HG02610 (cell line): ENCODE results near the gene SPIRE1.
"Not testable (repeated sequence)": the region's sequence is repeated elsewhere in the genome, so short reads cannot be mapped to it uniquely, and the experiment has no call there.

Source experiments
- ATAC-seq: cut with Tn5 transposase; IDR thresholded peaks from one replicate; pipeline ENCODE4 v1.9.1; 2021; ENCODE audit warnings: mild to moderate bottlenecking, moderate library complexity; ENCODE audit not compliant: unreplicated experiment

SPIRE1 gene

DNA sequence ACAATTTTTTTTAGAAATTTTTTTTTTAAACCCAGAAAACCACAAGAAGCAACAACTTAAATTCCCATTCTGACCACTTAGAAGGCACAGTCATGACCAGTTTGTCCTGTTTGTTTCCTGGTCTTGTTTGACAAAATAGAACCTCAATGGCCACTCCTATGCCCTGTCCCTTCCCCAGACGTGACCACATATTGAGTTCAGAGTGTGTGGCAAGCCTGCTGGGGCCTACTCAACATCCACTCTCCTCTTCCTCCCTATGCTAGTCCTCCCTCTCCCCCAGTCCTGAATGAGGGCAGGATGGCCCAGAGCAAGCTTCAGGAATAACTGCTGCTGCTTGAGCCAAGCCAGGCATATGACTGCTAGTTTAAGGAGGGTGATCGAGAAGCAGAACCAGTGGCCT lies 160.6 kb downstream of the SPIRE1 start:
- no peak for ATAC-seq

DNA sequence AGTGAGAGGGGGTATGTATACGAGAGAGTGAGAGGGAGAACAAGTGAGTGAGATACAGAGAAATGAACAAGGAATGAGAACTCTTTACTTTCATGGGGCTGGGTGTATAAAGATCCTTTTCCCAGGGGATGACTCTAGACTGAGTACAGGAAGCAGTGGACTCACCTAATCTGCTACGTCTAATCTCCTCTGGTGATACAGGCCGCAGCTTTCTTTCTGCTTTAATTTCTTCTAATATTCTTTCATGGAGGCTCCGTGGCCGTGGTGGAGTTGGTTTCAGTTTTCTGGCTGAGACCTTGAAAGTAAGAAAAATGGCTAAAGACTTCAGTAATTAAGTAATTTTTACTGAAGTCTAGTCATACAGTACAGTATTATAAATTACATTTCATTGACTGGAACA lies 165.0 kb downstream of the SPIRE1 start:
- ATAC-seq: no peak

DNA sequence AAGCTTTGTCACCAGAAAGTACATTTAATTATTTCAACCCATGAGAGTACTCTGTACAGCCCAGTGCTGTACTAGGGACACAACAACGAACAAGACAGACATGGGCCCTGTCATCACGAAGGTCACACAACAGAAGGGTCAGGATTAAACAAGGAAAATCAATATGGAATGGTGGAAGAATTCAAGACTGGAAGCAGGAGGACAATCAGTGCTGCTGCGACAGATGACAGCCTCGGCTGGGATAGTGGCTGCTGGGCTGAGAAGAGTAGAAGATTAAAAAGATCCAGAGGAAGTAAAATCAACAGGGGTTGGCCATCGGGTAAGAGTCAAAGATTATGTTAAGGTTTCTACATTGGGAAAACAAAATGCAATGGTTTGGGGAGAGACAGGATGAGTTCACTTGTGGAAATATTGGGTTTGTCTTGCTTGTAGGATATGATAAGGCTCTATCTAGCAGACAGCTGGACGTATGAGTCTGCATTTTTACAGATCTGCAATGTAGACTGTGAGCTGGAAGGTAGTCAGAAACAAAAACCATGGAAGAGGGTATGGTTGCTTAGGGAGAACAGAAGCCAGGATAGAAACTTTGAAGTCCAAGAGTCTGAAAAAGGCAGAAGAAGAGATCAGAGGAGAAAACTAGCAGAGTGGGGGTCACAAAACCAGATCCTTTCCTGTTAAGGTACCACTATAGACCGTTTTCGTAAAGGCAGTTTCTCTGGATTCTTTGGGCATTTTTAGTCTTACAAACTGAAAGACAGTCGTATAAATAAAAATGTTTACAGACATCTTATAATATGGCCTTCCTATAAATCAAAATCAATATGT lies 166.1 kb downstream of the SPIRE1 start:
- no peak for ATAC-seq

DNA sequence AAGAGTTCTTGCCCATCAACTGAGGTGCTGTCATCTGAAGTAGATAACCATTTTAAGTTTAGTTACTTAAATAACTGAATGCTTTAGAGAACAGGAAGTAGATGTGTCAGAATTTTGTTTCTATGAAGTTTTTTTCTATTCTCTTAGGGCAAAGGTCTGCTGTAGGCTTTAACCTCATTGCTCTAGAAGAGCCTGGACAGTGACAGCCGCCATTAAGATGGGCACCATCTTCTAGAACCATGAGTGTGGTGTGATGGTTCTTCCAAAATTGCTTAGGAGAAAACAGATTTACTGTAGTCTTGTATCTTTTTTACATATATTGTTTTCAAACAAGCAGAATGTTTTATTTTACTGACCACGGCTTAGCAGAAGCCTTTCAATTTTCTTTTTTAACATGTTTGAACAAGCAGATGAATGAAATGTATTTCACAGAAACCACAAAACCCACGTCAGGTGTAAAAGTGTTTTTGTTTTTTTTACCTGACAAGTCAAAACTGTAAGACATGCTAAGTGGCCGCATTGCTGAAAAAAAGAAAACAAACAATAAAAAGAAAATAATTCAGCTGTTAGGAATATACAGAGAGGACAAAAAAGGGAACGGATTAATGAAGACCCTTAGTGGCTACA lies 172.3 kb downstream of the SPIRE1 start:
- no peak for ATAC-seq

DNA sequence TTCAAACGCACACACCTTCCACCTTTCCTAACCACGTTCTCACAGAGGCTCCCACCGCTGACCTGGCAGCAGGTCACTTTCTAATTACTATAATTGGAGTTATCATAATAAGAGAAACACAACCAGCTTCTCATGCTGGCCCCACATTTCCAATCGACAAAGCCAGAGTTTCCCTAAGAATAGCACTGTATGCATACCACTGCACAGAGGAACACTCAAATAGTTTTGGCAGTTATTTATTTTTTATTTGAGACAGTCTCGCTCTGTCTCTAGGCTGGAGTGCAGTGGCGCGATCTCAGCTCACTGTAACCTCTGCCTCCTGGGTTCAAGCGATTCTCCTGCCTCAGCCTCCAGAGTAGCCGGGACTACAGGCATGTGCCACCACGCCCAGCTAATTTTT lies 176.0 kb downstream of the SPIRE1 start:
- not testable (repeated sequence) for ATAC-seq

DNA sequence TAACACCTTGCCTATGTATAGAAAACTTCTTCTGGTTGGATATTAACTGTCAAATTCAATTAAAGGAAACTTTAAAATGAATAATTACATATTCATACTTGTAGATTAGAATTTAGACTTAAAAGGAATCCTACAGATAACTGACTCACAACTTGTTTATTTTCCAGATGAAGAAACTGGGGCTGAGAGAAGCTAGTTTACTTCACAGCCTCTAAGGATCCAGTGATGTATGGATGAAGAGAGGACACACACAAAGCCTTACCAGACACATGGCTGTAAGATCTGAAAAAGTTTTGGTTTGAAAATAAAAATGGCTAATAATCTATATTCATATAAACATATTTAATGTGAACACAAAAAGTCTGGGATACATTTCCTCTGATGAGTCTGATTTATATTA lies 177.9 kb downstream of the SPIRE1 start:
- no peak for ATAC-seq

DNA sequence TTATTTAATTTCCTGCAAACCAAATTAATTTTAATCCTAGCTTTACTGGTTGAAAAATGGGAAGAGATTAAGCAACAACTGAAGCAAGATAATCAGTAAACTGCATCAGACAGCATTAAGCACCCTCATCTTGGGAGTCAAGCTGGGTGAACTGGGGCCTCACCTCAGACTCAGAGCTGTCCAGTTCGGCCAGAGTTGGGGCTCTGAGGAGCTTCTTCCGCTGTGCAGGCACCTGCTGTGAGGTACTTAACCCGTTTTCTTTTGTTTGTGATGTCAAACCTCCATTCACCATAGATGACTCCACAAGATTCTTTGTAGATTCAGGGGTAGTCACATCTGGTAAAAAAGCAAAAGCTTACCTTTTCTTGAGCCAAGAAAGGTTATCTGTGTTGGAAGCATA lies 178.4 kb downstream of the SPIRE1 start:
- ATAC-seq: no peak

DNA sequence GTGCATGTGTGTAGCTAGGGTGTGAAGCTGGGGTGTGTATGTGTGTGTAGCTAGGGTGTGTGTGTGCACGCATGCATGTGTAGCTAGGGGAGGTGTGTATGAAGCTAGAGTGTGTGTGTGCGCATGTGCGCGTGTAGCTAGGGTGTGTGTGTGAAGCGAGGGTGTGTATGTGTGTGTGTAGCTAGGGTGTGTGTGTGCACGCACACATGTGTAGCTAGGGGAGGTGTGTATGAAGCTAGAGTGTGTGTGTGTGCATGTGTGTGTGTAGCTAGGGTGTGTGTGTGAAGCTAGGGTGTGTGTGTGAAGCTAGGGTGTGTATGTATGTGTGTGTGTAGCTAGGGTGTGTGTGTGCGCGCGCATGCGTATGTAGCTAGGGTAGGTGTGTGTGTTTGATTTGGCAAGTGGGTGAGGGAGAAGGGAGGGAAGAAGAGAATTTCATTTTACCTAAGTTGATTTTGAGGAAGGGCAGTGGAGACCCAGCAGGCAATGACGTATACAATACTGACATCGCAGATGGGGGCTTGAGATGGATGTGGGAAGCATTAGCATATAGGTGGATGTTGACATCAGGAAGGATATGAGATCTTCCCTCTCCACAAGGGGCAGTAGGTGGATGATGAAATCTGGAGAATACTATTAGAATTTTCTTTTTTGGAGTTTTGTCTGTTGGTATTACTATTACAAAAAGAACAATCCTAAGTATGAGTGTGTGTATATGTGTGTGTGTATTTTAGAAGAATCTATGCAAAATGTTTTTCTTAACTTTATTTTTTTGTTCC lies 179.4 kb downstream of the SPIRE1 start:
- no peak for ATAC-seq

DNA sequence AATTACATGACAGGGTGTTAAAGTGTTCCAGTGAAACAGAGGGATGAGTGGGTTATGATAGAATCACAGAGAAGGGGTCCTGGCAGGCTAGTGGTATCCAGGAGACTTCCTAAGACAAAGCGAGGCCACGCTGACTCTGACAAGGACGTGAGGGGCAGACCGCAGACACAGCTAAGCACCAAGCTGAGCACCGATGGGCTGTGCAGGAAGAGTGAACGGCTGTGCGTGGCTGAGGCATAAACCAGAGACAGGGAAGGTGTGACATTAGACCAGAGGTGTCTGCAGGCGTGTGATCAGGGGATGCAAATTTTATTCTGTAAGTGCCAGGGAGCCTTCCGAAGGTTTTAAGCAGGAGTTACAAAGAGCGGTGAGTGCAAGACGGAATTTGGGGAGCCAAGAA lies 180.3 kb downstream of the SPIRE1 start:
- ATAC-seq: no peak

DNA sequence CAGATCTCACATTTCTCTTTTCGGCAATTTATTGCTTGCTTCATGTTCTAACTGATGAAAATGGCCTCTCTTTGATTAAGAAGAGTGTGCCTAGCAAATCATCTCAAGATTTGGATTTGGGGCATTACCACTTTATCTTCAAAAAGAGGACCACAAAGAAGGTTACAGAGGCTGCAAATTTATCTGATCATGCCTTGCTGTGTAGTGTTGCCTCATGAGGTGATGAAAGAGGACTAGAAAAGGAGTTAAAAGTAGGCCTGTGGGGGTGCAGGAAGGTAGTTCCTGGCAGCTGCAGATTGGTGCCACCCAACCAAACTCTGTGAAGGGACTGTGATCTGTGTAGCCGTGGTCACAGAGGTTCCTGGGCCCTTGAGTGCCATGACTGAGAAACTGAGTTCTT lies 181.0 kb downstream of the SPIRE1 start:
- ATAC-seq: no peak

DNA sequence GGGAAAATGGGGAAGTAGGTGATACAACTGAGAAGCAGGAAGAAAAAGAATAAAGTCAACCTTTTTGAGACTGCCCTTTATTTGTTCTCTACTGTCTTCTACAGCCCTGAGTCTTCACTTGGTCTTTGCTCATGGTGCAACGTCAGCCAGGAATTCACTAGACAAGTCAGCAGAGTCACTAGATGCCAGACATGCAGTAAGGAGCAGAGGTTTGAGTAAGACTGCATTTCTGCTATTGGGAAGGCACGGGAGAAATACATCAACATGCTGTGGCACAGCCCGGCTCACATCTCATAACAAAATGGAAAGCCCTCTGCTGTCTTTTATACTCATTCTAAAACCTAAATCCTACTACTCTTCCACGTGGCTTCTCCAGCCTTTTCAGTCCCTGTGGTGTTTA lies 183.0 kb downstream of the SPIRE1 start:
- no peak for ATAC-seq

DNA sequence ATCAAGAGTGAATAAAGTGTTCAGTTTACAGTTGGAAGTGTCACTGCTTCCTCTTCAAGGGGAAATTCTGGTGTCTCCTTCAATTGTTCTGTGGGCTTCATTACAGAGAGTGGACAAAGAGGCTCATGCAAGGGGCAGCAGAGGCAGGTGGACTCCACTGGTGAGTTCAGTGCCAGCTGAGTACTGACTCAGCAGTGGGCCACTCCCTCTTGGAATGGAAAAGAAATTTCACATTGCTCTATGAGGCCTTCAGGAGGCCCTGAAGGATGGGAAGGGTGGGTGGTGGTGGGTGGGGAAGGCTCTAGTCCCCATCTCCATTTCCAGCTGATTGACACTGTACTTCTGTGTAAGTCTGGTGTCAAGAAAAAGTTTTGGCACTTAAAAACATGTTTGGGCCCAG lies 183.8 kb downstream of the SPIRE1 start:
- ATAC-seq: no peak

DNA sequence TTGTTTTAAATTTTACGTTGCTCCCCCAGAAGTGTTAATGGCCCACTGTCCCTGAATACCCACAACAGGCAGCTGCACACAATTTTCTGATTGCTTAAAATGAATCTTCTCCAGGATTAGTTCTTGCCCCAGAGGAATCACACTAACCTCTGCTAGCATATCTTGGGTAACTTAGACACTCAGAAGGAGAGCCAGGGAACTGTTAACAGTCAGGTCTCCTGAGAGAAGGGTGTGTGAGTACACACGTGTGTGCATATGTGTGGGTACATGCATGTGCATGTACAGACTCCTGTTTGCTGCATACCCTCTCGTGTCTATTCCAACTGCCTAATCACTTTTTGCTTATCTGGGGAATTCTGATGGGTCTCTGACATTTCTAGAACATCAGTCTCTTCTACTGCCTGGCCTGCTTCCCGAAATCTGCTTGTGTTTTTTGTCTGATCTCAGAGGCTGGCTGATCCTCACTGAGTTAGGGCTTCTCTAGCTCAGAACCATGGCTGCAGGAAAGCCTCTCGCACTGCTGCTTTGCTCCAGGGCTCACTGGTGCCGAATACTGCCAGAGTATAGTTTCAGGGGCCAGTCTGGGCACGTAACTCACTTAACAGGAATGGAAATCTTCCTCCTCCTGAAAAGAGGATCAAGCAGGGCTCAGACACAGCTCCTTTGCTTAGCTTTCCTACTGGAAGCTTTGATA lies 187.4 kb downstream of the SPIRE1 start:
- no peak for ATAC-seq

DNA sequence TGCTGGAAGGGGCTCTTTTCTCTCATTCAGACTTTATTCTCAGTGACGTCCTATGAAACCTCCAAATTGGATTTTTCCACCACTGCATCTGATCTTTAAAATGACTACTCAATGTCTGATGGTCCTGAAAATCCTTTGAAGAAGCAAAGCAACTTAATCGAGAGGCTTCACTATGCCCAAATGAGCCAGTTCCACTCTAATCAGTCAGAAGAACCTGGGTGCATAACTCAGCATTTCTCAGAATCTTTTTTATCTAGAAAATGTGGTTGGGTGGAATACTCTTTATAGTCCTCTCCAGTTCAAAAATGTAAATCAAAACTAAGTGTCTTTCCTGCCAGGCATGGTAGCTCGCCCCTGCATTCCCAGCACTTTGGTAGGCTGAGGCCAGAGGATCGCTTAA lies 189.5 kb downstream of the SPIRE1 start:
- no peak for ATAC-seq

DNA sequence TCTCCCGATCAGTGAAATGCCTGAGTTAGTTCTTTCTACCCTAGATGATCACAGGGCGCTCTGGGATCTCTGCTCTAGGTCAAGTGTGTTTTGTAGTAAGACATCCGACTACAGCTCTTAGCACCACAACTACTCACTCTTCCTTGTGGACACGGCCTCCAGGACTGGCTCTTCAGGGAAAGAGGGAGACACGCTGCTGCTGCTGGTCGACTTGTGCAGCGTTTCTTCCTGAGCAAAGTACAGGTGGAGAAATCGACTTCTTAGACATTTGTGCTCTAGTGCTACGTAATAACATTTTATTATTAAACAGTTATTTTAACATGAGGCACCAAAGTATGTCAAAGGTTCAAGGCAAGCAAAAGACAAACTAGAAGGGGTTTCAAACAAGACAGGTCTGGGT lies 193.2 kb downstream of the SPIRE1 start:
- ATAC-seq: no peak

DNA sequence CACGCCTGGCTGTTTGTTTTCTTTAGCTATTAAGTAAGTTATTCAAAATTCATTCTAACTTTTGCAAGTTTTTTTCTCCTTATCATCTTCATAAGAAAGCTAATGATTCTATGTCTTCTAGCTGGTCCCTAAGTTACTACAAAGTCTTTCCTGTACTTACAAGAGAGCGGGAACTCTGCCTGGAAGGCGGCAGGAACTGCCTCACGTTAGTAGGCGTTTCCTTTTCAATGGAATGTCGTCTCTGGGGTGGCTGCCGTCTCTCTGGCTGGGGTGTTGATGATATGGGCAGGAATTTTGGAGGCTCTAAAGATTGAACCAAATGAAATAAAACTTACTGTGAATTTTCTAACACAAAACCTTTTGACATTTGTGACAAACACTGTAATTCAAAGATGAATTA lies 194.7 kb downstream of the SPIRE1 start:
- no peak for ATAC-seq

DNA sequence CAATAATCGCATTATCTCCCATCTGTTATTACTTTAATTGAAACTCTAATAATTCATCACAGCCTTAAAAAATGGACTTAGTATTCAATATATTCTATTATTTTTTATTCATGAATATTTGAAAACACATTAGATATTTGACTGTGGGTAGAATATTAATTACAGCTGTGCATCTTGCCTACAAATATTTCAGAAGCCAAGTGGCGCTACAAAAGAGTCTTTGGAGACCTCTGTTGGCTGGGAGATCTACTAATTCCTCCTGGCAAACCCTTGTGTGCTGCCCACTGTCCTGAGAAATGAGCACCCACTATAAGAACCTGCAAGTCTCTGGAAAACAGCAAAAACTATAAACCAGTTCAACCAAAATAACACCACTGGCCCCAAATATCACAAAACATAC lies 195.7 kb downstream of the SPIRE1 start:
- no peak for ATAC-seq

DNA sequence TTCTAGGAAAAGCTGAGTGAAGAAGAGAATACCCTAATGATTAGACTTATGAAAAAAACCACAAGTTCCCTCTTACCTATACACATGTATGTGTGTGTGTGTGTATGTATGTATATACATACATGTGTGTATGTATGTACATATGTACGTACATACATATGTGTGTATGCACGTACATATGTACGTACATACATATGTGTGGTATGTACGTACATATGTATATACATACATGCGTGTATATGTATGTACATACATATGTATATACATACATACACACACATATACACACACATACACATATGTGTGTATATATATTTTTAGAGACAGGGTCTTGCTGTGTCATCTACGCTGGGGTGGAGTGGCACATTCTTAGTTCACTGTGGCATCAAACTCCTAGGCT lies 196.6 kb downstream of the SPIRE1 start:
- ATAC-seq: no peak

DNA sequence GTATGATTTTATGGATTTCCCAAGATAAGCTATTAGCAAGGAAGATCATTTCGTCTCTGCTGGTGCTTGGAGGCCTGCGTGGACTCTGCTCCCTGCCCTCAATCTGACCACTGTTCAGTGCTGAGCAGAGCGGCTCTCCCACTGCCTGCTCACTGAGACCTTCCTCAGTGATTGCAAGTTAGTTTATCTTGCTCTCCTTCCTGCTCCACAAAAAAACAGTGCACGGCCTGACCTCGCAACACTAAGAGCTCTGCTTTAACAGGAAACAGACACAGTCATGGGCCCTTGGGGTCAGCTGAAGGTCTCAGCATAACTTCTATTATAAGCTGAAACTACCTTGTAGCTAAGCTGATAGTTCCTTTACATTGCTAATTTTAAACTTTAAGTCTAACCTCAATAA lies 197.0 kb downstream of the SPIRE1 start:
- ATAC-seq: no peak

DNA sequence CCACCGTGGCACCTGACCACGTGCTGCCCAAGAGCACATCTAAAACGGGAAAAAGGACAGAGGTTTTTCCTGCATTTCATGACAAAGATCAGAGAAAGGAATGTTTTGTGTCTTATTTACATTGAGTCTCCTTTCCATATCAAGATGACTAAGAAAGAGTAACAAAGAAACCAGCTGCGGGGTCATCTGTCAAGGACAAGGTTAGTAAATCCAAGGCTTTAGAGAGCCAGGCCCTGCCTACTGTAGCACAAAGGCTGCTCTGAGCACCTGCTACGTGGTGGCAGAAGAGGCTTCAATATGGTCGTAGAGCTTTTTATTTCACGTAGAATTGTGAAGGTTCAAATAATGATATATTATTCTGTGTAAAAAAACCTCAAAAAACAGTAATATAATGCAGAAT lies 199.1 kb downstream of the SPIRE1 start:
- no peak for ATAC-seq

DNA sequence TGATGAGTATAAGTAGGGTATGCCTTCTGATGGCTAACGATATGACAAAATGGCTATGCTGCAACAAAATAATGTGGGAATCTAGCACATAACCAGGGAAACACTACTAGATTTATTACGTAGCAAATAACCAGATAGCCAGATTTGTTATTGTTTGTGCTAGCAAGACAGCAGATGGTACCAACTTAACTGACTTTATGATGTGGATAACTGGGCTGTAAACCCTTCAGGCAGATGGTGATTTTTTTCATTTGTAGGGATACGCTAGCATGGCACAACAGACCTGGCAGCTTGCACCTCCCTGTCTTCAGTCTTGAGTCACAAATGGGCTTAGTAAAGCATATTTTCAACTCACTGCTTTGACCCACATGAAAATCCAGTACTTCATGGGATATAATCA lies 201.5 kb downstream of the SPIRE1 start:
- ATAC-seq: no peak
